Stimulated activated CD8-positive, alpha-beta memory T cell treated with anti-CD3 and anti-CD28 coated beads, Interleukin-12 subunit alpha, Interleukin-12 subunit beta, amount 100 ng/mL, for 4 hours (primary cell): ENCODE data around the gene OR1F1.

Experiments used
- DNase-seq: peaks from one replicate; pipeline ENCODE4 v3.0.0-alpha.2; 2020; ENCODE audit warnings: low read depth

OR1F1 gene

DNA sequence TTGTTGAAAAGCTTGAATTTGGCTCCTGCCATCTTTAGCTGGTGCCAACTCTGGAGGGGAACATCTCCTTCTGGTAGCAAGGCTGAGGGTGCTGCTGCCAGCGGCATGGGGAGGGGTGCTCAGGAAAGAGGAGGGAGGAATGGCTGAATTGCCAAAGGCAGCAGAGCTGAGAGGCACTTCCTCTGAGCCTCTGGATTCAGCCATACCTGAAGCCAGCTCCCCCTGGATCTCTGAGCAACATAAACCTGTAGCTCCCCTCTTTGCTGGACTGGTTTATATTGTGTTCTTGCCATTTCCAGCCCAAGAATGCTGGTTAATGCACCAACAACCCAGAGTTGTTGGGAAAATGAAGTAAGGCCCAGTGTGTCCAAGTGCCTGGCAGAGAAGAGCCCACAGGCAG, 61.0 kb downstream of the OR1F1 start:
- DNase-seq, result no peak

GRCh38 chr16:3249451-3249850, 61.4 kb downstream of the OR1F1 start:
- no peak for DNase-seq

- DNase-seq, result no peak
Observed at GRCh38 chr16:3252967-3253366, 65.0 kb downstream of the OR1F1 start.

- DNase-seq, result no peak
Observed at GRCh38 chr16:3254309-3254708, 66.3 kb downstream of the OR1F1 start.
